GM20431 (cell line): Measurements from ENCODE around the gene PPP1R12A.

ENCODE experiments used
- in situ Hi-C: fragments of 300-500 bp; cut with MseI, MboI; formaldehyde crosslinking; loops from one replicate; pipeline ENCODE4 v1.15.0; 2020; ENCODE audit warnings: low sequenced_read_pairs; ENCODE audit not compliant: unreplicated experiment

The PPP1R12A gene

GRCh38 chr12:79776111-79776510 lies 158.8 kb downstream of the PPP1R12A start:
- in situ Hi-C loops = no loop called here

GRCh38 chr12:79775355-79776027 lies 159.4 kb downstream of the PPP1R12A start:
- in situ Hi-C loops = no loop called here

GRCh38 chr12:79773896-79774295 lies 161.0 kb downstream of the PPP1R12A start:
- in situ Hi-C loops = no loop called here

GRCh38 chr12:79769860-79770485 lies 164.9 kb downstream of the PPP1R12A start:
- in situ Hi-C loops = no loop called here

GRCh38 chr12:79769189-79769859 lies 165.6 kb downstream of the PPP1R12A start:
- in situ Hi-C loops = no loop called here

- in situ Hi-C loops = no loop called here
Observed at GRCh38 chr12:79766705-79767464, 168.0 kb downstream of the PPP1R12A start.

- in situ Hi-C loops = no loop called here
Observed at GRCh38 chr12:79765157-79765556, 169.7 kb downstream of the PPP1R12A start.

GRCh38 chr12:79764641-79765040 lies 170.3 kb downstream of the PPP1R12A start:
- in situ Hi-C loops = no loop called here

- in situ Hi-C loops = no loop called here
Observed at GRCh38 chr12:79763766-79764452, 171.0 kb downstream of the PPP1R12A start.

GRCh38 chr12:79761341-79761740 lies 173.6 kb downstream of the PPP1R12A start:
- in situ Hi-C loops = no loop called here

- in situ Hi-C loops = no loop called here
Observed at GRCh38 chr12:79747274-79747673, 187.6 kb downstream of the PPP1R12A start.

- in situ Hi-C loops = loop anchor here (10.0 kb wide), 1 partner anchor 183 kb away; no protein-coding TSS in a partner anchor
Observed at GRCh38 chr12:79737875-79738718, 196.8 kb downstream of the PPP1R12A start.

GRCh38 chr12:79732638-79733037 lies 202.3 kb downstream of the PPP1R12A start:
- in situ Hi-C loops = loop anchor here (10.0 kb wide), 1 partner anchor 178 kb away; no protein-coding TSS in a partner anchor

GRCh38 chr12:79725987-79726386 lies 208.9 kb downstream of the PPP1R12A start:
- in situ Hi-C loops = no loop called here
